ENCODE measurements around the gene SEMA5A.

DNA sequence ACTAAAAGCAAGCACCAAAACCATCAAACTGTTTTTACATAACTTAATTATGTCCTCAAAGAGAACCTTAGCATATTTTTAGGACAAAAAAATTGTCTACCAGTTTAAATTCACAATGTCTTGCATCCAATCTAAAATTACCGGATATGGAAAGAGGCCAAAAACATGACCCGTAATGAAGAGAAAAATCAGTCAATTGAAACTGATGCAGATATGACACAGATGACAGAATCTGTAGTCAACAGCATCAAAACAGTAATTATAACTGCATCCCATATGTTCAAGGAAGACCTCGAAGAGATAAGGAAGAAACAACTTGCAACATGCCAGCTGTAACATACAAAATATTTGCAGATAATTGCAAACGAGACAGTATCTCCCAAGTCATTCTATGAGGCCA is 473.2 kb downstream of the SEMA5A start:
- TF ChIP-seq, protein P1, sequence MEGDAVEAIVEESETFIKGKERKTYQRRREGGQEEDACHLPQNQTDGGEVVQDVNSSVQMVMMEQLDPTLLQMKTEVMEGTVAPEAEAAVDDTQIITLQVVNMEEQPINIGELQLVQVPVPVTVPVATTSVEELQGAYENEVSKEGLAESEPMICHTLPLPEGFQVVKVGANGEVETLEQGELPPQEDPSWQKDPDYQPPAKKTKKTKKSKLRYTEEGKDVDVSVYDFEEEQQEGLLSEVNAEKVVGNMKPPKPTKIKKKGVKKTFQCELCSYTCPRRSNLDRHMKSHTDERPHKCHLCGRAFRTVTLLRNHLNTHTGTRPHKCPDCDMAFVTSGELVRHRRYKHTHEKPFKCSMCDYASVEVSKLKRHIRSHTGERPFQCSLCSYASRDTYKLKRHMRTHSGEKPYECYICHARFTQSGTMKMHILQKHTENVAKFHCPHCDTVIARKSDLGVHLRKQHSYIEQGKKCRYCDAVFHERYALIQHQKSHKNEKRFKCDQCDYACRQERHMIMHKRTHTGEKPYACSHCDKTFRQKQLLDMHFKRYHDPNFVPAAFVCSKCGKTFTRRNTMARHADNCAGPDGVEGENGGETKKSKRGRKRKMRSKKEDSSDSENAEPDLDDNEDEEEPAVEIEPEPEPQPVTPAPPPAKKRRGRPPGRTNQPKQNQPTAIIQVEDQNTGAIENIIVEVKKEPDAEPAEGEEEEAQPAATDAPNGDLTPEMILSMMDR (IDR thresholded peaks at IDR 0.05) = no peak
- TF ChIP-seq POLR2AphosphoS5 (IDR thresholded peaks at IDR 0.05; ENCODE audit: insufficient read depth in 1 of 2, low read depth in 1 of 2) = no peak
